ENCODE data around the gene PMEPA1. TPM values are rescaled to one million over a fixed set of nuclear protein-coding genes. Genes with fewer than 3 reads are reported as not detected.

Gene PMEPA1
- total RNA-seq, 1 donor from 2014 or later: 0.57 TPM

DNA sequence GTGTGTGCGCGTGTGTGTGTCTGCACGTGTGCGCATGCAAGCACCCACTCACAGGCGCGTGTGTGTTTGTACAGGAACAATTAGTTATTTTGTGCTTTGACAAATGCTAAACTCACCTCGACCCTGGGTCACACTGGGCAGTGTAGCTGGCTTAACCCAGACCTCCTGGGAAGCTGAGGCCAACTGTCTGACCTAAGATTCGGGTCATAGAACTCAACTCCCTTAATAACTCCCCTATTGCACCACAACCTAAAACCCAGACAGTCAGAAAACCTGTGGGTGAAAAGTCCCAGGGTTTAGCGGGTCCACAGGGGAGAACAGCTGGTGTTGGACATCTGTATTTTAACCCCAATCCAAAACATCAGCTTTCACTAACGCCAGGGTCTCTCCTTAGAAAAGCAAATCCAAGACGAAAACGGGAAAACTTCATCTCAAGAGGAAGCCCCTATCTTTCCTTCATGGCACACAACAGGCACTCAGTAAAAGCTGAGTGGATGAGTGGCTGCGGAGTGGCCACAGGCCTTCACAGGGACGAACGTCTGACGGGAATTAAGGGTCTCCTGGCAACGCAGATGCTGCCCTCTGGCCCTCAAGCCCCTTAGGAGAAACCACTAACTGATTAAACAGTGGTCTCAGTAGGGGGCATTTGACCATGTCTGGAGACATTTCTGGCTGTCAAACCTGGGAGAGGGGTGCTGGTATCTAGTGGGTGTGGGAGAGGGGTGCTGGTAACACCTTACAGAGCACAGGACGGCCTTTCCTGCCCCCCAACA is 4.5 kb downstream of the PMEPA1 start:
- H3K9me3 Mint-ChIP-seq: no peaks in the 10 kb centered on the region
- peaks cover 8% of the 10 kb centered on the region for H3K4me1 Mint-ChIP-seq (ENCODE audit: low read depth)
- no peak overlapping the region for H3K4me3 Mint-ChIP-seq
- no peak for DNase-seq (ENCODE audit: low spot score)
- peaks cover 3% of the 10 kb centered on the region for H3K36me3 Mint-ChIP-seq (ENCODE audit: low read depth)
- H3K27ac Mint-ChIP-seq: no peak overlapping the region
- intact Hi-C loops (cut with micrococcal nuclease): loop anchor here (5.0 kb wide), 1 partner anchor 313 kb away; the partner anchor contains the start of gene RBM38
- H3K27me3 Mint-ChIP-seq (ENCODE audit: insufficient read depth): peaks cover 25% of the 10 kb centered on the region

DNA sequence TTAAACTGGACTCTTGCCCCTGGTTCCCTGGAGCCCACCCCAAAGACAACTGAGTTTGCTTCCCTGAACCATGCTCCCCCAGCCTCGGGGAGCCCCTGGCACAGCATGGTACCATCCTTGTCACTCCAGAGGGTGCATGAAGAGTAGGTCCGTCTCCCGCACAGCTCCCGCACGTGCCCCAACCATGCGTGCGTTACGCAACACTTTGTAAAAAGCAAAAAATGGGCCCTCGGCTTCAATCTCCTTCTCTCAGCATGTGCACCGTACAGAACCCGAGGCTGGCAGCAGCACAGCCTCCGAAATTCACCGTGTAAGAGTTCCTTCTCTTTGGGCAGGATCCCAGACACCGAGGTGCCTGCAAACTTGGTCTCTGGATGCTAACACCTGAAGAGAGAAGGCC is 5.6 kb downstream of the PMEPA1 start:
- DNase-seq (ENCODE audit: low spot score): no peak
- Mint-ChIP-seq H3K4me1 (ENCODE audit: low read depth) (peaks cover 7% of the 10 kb centered on the region), H3K36me3 (ENCODE audit: low read depth) (peaks cover 3% of the 10 kb centered on the region), H3K4me3 (no peak overlapping the region), H3K27ac (no peak overlapping the region), H3K9me3 (no peaks in the 10 kb centered on the region), H3K27me3 (ENCODE audit: insufficient read depth) (peaks cover 25% of the 10 kb centered on the region)
- intact Hi-C loops (cut with micrococcal nuclease): no loop called here

DNA sequence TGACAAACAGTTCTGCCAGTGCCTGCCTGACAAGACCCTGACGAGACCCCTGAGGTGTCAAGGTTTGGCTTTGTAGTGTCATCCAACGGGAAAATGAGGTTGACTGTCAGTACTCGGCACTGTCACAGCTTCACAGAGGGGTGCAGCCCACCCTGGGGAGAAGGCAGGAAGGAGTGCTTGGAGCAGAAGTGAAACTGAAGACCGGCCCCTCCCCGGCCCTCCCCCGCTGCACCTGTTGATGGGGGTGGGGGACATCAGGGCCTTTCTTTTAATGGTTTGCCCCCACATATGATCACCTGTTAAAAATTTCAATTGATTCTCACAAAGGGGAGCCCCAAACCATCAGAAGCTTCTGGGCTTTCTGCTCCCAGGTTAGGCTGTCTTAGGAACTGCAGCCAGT is 6.8 kb downstream of the PMEPA1 start:
- Mint-ChIP-seq H3K9me3 (no peaks in the 10 kb centered on the region), H3K36me3 (ENCODE audit: low read depth) (no peaks in the 10 kb centered on the region), H3K4me3 (no peak overlapping the region), H3K4me1 (ENCODE audit: low read depth) (peaks cover 12% of the 10 kb centered on the region), H3K27ac (no peak overlapping the region), H3K27me3 (ENCODE audit: insufficient read depth) (peaks cover 18% of the 10 kb centered on the region)
- intact Hi-C loops (cut with micrococcal nuclease): no loop called here
- no peak for DNase-seq (ENCODE audit: low spot score)

DNA sequence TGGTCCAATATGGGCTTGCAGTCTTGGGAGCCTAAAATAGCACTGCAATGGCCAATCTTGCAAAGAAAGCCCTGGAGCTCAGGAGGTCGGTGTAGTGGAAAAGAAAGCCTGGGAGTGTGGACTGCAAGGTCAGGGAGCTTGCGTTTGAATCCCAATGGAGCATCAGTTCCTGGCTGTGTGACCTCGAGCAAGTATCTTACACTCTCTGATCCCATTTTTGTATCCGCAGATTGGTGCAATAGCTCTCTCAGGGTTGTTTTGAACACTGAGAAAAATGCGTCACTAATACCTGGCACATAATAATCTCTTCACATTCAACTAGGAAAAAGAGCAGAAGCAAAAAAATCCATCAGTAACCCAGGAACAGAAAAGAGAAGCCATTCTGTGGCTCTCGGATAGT is 7.3 kb downstream of the PMEPA1 start:
- H3K4me3 Mint-ChIP-seq: no peak overlapping the region
- H3K27me3 Mint-ChIP-seq (ENCODE audit: insufficient read depth): peaks cover 15% of the 10 kb centered on the region
- no peak overlapping the region for H3K27ac Mint-ChIP-seq
- intact Hi-C loops (cut with micrococcal nuclease): no loop called here
- peaks cover 17% of the 10 kb centered on the region for H3K4me1 Mint-ChIP-seq (ENCODE audit: low read depth)
- no peaks in the 10 kb centered on the region for H3K9me3 Mint-ChIP-seq
- no peak for DNase-seq (ENCODE audit: low spot score)
- H3K36me3 Mint-ChIP-seq (ENCODE audit: low read depth): no peaks in the 10 kb centered on the region

DNA sequence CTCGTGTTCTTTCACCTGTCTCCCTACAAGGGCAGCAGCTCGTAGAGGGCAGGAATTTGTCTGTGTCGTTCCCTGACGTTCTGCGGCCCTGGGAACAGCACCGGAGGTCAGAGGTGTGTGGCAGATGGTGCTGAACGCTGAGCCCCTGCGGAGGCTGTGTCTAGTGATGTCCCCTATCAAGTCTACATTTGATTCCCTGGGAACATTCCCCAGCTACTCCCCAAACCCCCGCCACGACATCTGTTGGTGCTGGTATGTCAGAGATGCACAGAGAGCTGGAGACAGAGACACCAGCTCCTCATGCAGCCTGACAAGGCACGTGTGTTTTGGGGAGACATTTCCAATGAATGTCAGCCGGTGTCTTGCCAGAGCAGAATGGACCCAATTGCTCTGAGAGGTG is 7.7 kb downstream of the PMEPA1 start:
- H3K27me3 Mint-ChIP-seq (ENCODE audit: insufficient read depth): peaks cover 12% of the 10 kb centered on the region
- H3K9me3 Mint-ChIP-seq: no peaks in the 10 kb centered on the region
- intact Hi-C loops (cut with micrococcal nuclease): no loop called here

DNA sequence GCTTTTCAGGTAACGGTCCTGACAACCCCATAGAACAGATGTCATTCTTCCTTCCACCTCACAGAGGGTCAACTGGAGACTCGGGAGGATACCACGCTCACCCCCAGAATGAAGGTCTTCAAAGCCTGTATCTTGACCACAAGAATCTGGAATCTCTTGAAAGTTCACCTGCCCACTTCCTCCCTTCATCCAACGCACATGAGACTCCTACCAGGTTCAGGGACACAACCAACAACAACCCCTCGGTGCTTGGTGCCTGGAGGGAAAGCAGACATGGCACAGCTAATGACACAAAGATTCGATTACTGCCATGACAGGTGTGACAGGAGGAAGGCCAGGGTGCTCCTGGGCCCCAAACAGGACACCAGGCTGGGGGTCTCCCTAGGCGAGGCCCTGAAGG is 8.2 kb downstream of the PMEPA1 start:
- intact Hi-C loops (cut with micrococcal nuclease): no loop called here
- Mint-ChIP-seq H3K36me3 (ENCODE audit: low read depth) (no peaks in the 10 kb centered on the region), H3K27me3 (ENCODE audit: insufficient read depth) (peaks cover 12% of the 10 kb centered on the region), H3K4me3 (no peak overlapping the region), H3K9me3 (no peaks in the 10 kb centered on the region), H3K27ac (no peak overlapping the region), H3K4me1 (ENCODE audit: low read depth) (peaks cover 19% of the 10 kb centered on the region)
- no peak for DNase-seq (ENCODE audit: low spot score)

More for the DNA sequence above, 7.7 kb downstream of the PMEPA1 start:
- Mint-ChIP-seq H3K4me3 (no peak overlapping the region), H3K4me1 (ENCODE audit: low read depth) (peaks cover 19% of the 10 kb centered on the region), H3K36me3 (ENCODE audit: low read depth) (no peaks in the 10 kb centered on the region), H3K27ac (no peak overlapping the region)
- no peak for DNase-seq (ENCODE audit: low spot score)

DNA sequence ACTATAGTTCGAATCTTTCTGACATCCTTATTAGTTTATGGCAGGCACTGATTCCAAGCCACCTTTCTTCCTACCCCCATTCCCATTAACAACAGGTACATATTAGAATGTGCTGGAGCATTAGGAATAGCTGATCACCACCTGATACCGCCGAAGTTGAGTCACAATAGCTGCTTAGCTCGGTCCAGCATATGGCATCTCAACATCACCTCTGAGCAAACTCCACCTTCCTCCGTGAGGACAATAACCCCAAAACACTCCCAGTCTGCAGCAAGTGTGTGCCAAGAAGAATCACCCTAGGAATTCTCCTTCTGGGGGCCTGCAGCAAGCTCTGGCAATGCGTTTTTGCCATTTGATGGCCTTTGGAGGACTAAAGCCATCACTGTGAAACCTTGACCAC is 8.7 kb downstream of the PMEPA1 start:
- Mint-ChIP-seq H3K4me3 (no peak overlapping the region), H3K9me3 (no peaks in the 10 kb centered on the region), H3K4me1 (ENCODE audit: low read depth) (peaks cover 19% of the 10 kb centered on the region), H3K27me3 (ENCODE audit: insufficient read depth) (peaks cover 14% of the 10 kb centered on the region), H3K27ac (no peak overlapping the region), H3K36me3 (ENCODE audit: low read depth) (no peaks in the 10 kb centered on the region)
- intact Hi-C loops (cut with micrococcal nuclease): no loop called here
- DNase-seq (ENCODE audit: low spot score): no peak

DNA sequence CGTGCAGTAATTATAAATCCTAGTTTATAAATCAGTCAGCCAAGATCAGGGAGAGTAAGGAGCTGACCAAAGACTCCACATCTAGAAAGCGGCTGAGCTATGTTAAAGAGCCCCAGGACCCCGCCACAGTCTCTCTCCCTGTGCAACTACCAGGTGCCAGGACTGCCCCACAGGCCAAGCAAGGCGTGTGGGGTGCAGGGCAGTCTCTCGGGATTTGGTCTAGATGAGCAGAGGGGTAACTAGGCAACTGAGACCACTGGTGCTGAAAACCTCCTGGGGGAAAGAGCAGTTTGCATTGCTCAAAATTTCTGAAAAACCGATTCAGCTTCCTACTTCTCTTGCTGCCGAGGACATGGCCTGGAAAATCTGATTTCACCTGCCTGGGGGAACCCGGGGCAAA is 10.4 kb downstream of the PMEPA1 start:
- H3K4me3 Mint-ChIP-seq: no peak overlapping the region
- no peak for DNase-seq (ENCODE audit: low spot score)
- no peaks in the 10 kb centered on the region for H3K36me3 Mint-ChIP-seq (ENCODE audit: low read depth)
- H3K9me3 Mint-ChIP-seq: no peaks in the 10 kb centered on the region
- intact Hi-C loops (cut with micrococcal nuclease): no loop called here
- no peak overlapping the region for H3K27ac Mint-ChIP-seq
- H3K4me1 Mint-ChIP-seq (ENCODE audit: low read depth): peaks cover 19% of the 10 kb centered on the region
- H3K27me3 Mint-ChIP-seq (ENCODE audit: insufficient read depth): peaks cover 12% of the 10 kb centered on the region

DNA sequence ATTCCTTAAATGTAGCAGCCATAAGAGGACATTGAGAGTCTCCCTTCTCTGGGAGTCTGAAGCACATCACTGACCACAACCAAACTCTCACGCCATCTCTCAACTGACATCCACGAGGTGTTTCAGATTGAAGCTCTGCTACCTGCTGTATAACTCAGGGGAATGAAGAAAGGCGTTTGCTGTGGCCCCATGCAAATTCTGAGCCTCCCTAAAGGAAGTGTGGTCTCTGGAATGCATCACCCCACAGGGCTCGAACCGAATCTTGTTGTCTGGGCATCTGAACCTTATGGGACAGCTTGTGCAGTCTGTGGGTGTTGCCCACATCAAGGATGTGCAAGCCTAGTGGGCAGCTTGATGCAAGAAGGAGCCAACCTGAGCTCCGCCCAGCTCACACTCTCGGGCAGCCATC is 10.9 kb downstream of the PMEPA1 start:
- Mint-ChIP-seq H3K36me3 (ENCODE audit: low read depth) (no peaks in the 10 kb centered on the region), H3K27me3 (ENCODE audit: insufficient read depth) (peaks cover 12% of the 10 kb centered on the region), H3K9me3 (no peaks in the 10 kb centered on the region), H3K4me3 (no peak overlapping the region), H3K27ac (no peak overlapping the region), H3K4me1 (ENCODE audit: low read depth) (peaks cover 19% of the 10 kb centered on the region)
- intact Hi-C loops (cut with micrococcal nuclease): loop anchor here (1.0 kb wide), 4 partner anchors 11 to 80 kb away; partner anchors contain the start of gene PMEPA1
- no peak for DNase-seq (ENCODE audit: low spot score)

DNA sequence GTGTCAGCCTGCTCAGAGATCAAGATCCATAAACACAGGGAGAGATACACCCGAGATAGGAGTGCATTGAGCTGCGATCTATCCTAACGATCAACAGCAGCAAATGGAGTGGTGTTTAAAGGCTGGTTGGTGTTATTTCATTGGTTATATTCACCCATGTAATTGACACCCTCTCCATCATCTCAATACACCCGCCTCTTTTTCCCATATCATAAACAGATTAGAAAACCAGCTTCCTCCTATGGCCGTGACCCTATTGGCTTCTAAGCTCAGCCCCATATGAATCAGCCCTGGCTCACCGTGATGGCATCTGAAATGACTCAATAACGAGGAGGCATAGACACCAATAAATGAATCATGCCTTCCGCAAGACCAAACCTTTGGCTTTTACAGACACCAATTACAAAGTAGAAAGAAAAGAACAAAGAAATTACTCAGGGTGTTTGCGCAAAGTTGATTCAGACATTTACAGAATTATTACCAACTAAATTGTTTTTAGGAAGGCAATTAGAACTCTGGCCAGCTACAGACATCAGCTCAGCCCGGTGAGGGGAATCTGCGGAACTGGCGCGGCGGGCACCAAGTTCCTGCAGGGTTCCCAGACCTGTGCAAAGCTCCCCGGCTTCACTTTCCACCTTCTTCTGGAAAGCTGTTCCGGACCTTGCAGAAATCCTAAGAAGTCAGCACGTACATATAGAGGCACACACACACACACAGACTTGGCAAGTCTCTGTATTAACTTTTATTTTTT is 11.5 kb downstream of the PMEPA1 start:
- Mint-ChIP-seq H3K27ac (no peak overlapping the region), H3K4me1 (ENCODE audit: low read depth) (peaks cover 19% of the 10 kb centered on the region), H3K36me3 (ENCODE audit: low read depth) (no peaks in the 10 kb centered on the region), H3K27me3 (ENCODE audit: insufficient read depth) (peaks cover 12% of the 10 kb centered on the region), H3K9me3 (no peaks in the 10 kb centered on the region), H3K4me3 (peak overlapping the region; percentile 35)
- intact Hi-C loops (cut with micrococcal nuclease): loop anchor here (1.0 kb wide), 4 partner anchors 12 to 79 kb away; partner anchors contain the start of gene PMEPA1
- DNase-seq (ENCODE audit: low spot score): peak; percentile 8

DNA sequence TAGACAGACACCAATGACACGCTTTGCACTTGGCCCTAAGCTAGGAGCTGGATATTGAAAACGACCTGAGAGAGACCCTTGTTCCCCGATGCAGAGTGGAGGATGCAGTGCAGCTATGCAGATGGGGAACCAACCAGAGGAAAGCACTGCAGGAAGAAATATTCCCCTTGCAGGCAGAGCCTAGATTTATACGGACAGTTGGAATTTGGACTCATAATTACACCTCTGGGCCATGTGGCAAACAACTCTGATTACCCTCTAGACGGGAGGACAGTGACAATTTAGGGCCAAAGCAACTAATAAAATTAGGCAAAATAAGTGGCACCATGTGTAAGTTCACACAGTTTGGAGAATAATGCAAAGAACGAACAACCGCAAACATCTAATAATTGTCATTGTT is 12.3 kb downstream of the PMEPA1 start:
- intact Hi-C loops (cut with micrococcal nuclease): no loop called here
- no peak overlapping the region for H3K27ac Mint-ChIP-seq

DNA sequence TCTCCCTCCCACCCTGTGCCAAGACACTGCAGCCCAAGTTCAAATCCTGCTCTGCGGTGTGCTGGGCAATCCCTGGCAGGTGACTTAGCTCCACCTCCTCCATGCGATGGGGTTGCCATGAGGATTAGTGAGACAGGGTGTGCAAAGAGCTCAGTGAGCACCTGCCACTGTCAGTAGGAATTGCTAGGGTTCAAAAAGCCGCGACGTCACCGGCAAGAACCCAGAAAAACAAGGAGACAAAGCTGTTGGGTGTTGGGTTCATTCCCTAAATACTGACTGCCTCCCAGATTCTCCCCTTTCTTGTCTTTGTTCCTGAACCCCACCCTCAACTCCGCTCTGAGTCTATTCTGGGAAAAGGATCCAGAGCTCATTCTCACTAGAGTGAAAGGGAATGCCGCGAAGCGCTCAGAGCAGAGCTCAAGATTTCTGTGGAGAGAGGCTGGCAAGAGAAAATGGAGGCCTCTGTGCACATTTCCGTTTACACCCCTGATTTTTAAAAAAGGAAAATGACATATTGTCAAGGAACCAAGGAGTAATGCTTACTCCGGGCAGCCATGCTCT is 13.3 kb downstream of the PMEPA1 start:
- Mint-ChIP-seq H3K4me3 (no peak overlapping the region), H3K36me3 (ENCODE audit: low read depth) (no peaks in the 10 kb centered on the region), H3K27me3 (ENCODE audit: insufficient read depth) (peaks cover 17% of the 10 kb centered on the region), H3K9me3 (no peaks in the 10 kb centered on the region), H3K4me1 (ENCODE audit: low read depth) (peaks cover 19% of the 10 kb centered on the region), H3K27ac (no peak overlapping the region)
- DNase-seq (ENCODE audit: low spot score): no peak
- intact Hi-C loops (cut with micrococcal nuclease): no loop called here

More for the DNA sequence above, 12.3 kb downstream of the PMEPA1 start:
- H3K9me3 Mint-ChIP-seq: no peaks in the 10 kb centered on the region
- no peaks in the 10 kb centered on the region for H3K36me3 Mint-ChIP-seq (ENCODE audit: low read depth)
- H3K4me1 Mint-ChIP-seq (ENCODE audit: low read depth): peaks cover 19% of the 10 kb centered on the region
- no peak for DNase-seq (ENCODE audit: low spot score)
- peaks cover 12% of the 10 kb centered on the region for H3K27me3 Mint-ChIP-seq (ENCODE audit: insufficient read depth)
- no peak overlapping the region for H3K4me3 Mint-ChIP-seq

DNA sequence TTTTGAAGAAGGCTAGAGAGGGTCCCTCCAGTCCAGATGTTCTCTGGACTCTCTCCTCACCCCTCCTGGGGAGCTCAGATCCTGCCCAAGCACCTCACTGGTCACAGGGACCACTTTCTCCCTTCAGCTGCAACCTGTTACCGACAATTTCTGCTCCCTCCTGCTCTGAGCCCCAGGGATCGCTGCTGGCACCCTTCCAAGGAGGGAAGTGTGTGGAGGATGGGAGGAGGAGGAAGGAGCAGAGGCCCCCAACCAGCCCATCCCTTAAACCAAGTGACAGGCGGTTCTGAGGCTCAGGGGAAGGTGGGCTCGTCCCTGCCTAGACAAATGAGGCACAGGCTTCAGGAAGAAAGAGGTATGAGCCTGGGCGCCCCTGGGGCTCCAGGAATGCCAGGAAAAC is 13.9 kb downstream of the PMEPA1 start:
- H3K36me3 Mint-ChIP-seq (ENCODE audit: low read depth): no peaks in the 10 kb centered on the region
- H3K4me1 Mint-ChIP-seq (ENCODE audit: low read depth): peaks cover 19% of the 10 kb centered on the region
- H3K27me3 Mint-ChIP-seq (ENCODE audit: insufficient read depth): peaks cover 17% of the 10 kb centered on the region
- intact Hi-C loops (cut with micrococcal nuclease): no loop called here
- H3K4me3 Mint-ChIP-seq: no peak overlapping the region
- H3K9me3 Mint-ChIP-seq: no peaks in the 10 kb centered on the region
- no peak overlapping the region for H3K27ac Mint-ChIP-seq
- no peak for DNase-seq (ENCODE audit: low spot score)
